ENCODE data around the gene CPLANE2. TPM values are rescaled to one million over a fixed set of nuclear protein-coding genes. Genes with fewer than 3 reads are reported as not detected.
A peak's percentile ranks its signal among the peaks of the same experiment; 100 is the strongest.

Gene CPLANE2
- total RNA-seq, 1 experiment from 2014 or later = 5.5 TPM

- no peaks in the 10 kb centered on the region for H3K27me3 ChIP-seq (replicated peaks; ENCODE audit: insufficient read depth, low read depth, low read length, poor library complexity)
- H3K9me3 ChIP-seq (ENCODE audit: low read depth, low read length, poor library complexity, severe bottlenecking) = no peaks in the 10 kb centered on the region
- DNase-seq (ENCODE audit: low spot score) = no peak
- POLR2A ChIA-PET (ENCODE audit: low non-redundant PET) = no interaction called here
- H3K27ac ChIP-seq (ENCODE audit: low read depth, low read length, poor library complexity, severe bottlenecking) = no peak overlapping the region
- H3K4me1 ChIP-seq (ENCODE audit: insufficient read depth, low read length, poor library complexity, severe bottlenecking) = peaks cover 17% of the 10 kb centered on the region
- intact Hi-C loops (cut with micrococcal nuclease; ENCODE audit: unreplicated experiment) = loop anchor here (10.0 kb wide), 1 partner anchor 125 kb away; the partner anchor contains the start of gene SZRD1
- no peak for TF ChIP-seq EZH2 (IDR thresholded peaks at IDR 0.05; ENCODE audit: borderline replicate concordance, low read depth, low read length, poor library complexity, severe bottlenecking)
- no peak for TF ChIP-seq CTCF (conservative IDR thresholded peaks at IDR 0.05; ENCODE audit: low read depth, low read length)
- CTCF ChIA-PET = no interaction called here
- no TSS peak for BruUV-seq (replicated peaks)
- no peak overlapping the region for H3K4me3 ChIP-seq (ENCODE audit: low read depth, low read length, poor library complexity, severe bottlenecking)
- no peaks in the 10 kb centered on the region for H3K36me3 ChIP-seq (ENCODE audit: insufficient read depth, low read length, poor library complexity, severe bottlenecking)
Observed at GRCh38 chr1:16239972-16240491, 3.0 kb upstream of the CPLANE2 start.

- Histone ChIP-seq H3K27me3 (replicated peaks; ENCODE audit: insufficient read depth, low read depth, low read length, poor library complexity) (no peaks in the 10 kb centered on the region), H3K9me3 (ENCODE audit: low read depth, low read length, poor library complexity, severe bottlenecking) (no peaks in the 10 kb centered on the region), H3K27ac (ENCODE audit: low read depth, low read length, poor library complexity, severe bottlenecking) (peak overlapping the region; percentile 71), H3K4me3 (ENCODE audit: low read depth, low read length, poor library complexity, severe bottlenecking) (peak overlapping the region; percentile 67), H3K4me1 (ENCODE audit: insufficient read depth, low read length, poor library complexity, severe bottlenecking) (peaks cover 12% of the 10 kb centered on the region), H3K36me3 (ENCODE audit: insufficient read depth, low read length, poor library complexity, severe bottlenecking) (no peaks in the 10 kb centered on the region)
- CTCF ChIA-PET = no interaction called here
- intact Hi-C loops (cut with micrococcal nuclease; ENCODE audit: unreplicated experiment) = loop anchor here (2.0 kb wide), 1 partner anchor 159 kb away; no protein-coding TSS in a partner anchor
- POLR2A ChIA-PET (ENCODE audit: low non-redundant PET) = interaction anchor here (1.0 kb wide), 1 partner anchor 11 kb away, joined by 3 read pairs; no protein-coding TSS in a partner anchor
- TF ChIP-seq EZH2 (IDR thresholded peaks at IDR 0.05; ENCODE audit: borderline replicate concordance, low read depth, low read length, poor library complexity, severe bottlenecking) = no peak
- DNase-seq (ENCODE audit: low spot score) = no peak
- TSS peak; percentile 87 for BruUV-seq (replicated peaks)
Observed at GRCh38 chr1:16237343-16237830, 404 bp upstream of the CPLANE2 start.

- DNase-seq (ENCODE audit: low spot score) = peak; percentile 68
- ChIA-PET POLR2A (ENCODE audit: low non-redundant PET) (no interaction called here), CTCF (no interaction called here)
- BruUV-seq (replicated peaks) = no TSS peak
- H3K9me3 ChIP-seq (ENCODE audit: low read depth, low read length, poor library complexity, severe bottlenecking) = no peaks in the 10 kb centered on the region
- no peak overlapping the region for H3K27ac ChIP-seq (ENCODE audit: low read depth, low read length, poor library complexity, severe bottlenecking)
- no peaks in the 10 kb centered on the region for H3K27me3 ChIP-seq (replicated peaks; ENCODE audit: insufficient read depth, low read depth, low read length, poor library complexity)
- peaks cover 12% of the 10 kb centered on the region for H3K4me1 ChIP-seq (ENCODE audit: insufficient read depth, low read length, poor library complexity, severe bottlenecking)
- intact Hi-C loops (cut with micrococcal nuclease; ENCODE audit: unreplicated experiment) = loop anchor here (2.0 kb wide), 1 partner anchor 157 kb away; no protein-coding TSS in a partner anchor
- peak overlapping the region; percentile 67 for H3K4me3 ChIP-seq (ENCODE audit: low read depth, low read length, poor library complexity, severe bottlenecking)
- no peak for TF ChIP-seq EZH2 (IDR thresholded peaks at IDR 0.05; ENCODE audit: borderline replicate concordance, low read depth, low read length, poor library complexity, severe bottlenecking)
- TF ChIP-seq CTCF (conservative IDR thresholded peaks at IDR 0.05; ENCODE audit: low read depth, low read length) = peak; percentile 28; the same call in 1 of the 2 replicates
- H3K36me3 ChIP-seq (ENCODE audit: insufficient read depth, low read length, poor library complexity, severe bottlenecking) = no peaks in the 10 kb centered on the region
Observed at GRCh38 chr1:16235944-16236510, 956 bp downstream of the CPLANE2 start.

All from A673 (cell line).